WI38 (cell line): ENCODE results near the gene UBALD1.

ENCODE experiments used
- H3K4me3 ChIP-seq: 2 replicates; pipeline ENCODE4 v1.5.1; 2011; ENCODE audit warnings: low read depth, mild to moderate bottlenecking, control low read depth, low read length
- CTCF ChIP-seq: IDR thresholded peaks from 2 replicates; pipeline ENCODE4 v1.5.1; 2012; ENCODE audit warnings: low read depth, mild to moderate bottlenecking, control low read depth, low read length

UBALD1 gene

DNA sequence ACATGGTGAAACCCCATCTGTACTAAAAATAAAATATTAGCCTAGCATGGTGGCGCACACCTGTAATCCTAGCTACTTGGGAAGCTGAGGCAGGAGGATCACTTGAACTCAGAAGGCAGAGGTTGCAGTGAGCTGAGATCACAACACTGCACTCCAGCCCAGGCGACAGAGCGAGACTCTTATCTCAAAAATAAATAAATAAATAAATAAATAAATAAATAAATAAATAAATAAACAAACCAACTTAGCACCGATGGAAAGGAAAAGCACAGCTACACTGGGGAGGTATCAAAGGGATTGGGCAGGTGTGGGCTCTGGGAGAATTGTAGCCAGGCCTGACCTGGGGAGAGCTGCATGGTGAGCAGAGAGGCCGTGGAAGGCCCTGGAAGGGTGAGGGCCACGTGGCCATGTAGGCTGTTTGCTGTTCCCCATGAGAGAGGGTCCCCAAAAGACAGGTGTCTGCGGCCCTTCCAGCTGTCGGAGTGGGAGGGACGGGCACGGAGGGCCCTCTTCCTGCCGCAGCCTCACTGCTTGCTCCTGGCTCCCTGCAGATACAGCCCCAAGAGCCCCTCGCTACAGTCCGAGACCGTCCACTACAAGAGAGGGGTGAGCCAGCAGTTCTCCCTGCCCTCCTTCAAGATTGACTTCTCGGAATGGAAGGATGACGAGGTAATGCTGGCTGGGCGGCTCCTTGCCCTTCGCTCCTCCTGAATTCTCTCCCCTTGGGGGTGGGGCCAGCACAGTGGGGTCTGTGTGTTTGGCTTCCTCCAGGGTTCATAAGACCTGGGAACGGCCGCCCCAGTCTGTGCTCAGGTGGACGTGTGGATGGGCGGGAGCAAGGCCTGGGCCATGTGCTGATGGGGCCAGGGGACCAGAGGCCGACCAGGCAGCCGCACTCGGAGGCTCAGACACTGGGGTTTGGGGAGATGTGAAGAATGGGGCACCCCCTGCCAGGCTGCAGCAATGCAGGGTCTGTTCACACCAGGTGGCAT lies 42.3 kb upstream of the UBALD1 start:
- TF ChIP-seq CTCF: no peak
- H3K4me3 ChIP-seq: no peak overlapping the region

GRCh38 chr16:4656221-4656620 lies 41.5 kb upstream of the UBALD1 start:
- no peak for TF ChIP-seq CTCF
- H3K4me3 ChIP-seq: no peak overlapping the region

- no peak for TF ChIP-seq CTCF
- no peak overlapping the region for H3K4me3 ChIP-seq
Measured at GRCh38 chr16:4655801-4656200, 41.1 kb upstream of the UBALD1 start.

GRCh38 chr16:4654964-4655590 lies 40.4 kb upstream of the UBALD1 start:
- TF ChIP-seq CTCF: no peak
- H3K4me3 ChIP-seq: no peak overlapping the region

- TF ChIP-seq CTCF: no peak
- no peak overlapping the region for H3K4me3 ChIP-seq
Measured at GRCh38 chr16:4654011-4654963, 39.6 kb upstream of the UBALD1 start.

- no peak for TF ChIP-seq CTCF
- H3K4me3 ChIP-seq: no peak overlapping the region
Measured at GRCh38 chr16:4652561-4652960, 37.9 kb upstream of the UBALD1 start.
